ENCODE results near the gene IL17B. TPM values are rescaled to one million over a fixed set of nuclear protein-coding genes. Genes with fewer than 3 reads are reported as not detected.

Gene IL17B
- total and polyA plus RNA-seq, 2 of the 13 experiments (the other 11 are each of a cell fraction or from before 2014, with no cell fraction given): 0.29 to 2.6 TPM

DNA sequence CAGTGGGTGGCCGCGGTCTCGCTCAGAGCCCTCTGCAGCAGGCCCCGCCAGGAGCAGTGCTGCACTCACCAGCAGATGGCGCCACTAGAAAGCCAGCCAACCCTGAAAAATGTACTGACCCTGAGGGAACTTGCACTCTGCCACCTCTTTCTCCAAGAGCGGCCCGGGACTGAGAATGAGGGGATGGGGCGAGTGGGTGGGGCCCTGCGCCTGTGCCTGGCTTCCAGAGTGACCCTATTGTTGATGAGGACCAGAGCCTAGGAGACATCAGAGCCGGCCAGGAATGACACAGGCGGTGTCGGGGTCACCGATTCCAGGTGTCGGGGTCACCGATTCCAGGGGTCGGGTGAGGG, 2.9 kb upstream of the IL17B start:
- BruUV-seq (replicated peaks): no TSS peak
- Histone ChIP-seq H2AFZ (ENCODE audit: low read length) (no peak overlapping the region), H3K79me2 (ENCODE audit: insufficient read depth, low read length) (no peaks in the 10 kb centered on the region), H3K36me3 (replicated peaks in 1 of 2; ENCODE audit: control insufficient read depth in 1 of 2, insufficient read depth in 2 of 2, low read length in 2 of 2) (no peaks in the 10 kb centered on the region), H3K4me2 (ENCODE audit: low read depth, low read length) (peak overlapping the region; percentile 87), H3K4me1 (ENCODE audit: insufficient read depth, low read length) (peaks cover 74% of the 10 kb centered on the region), H3K9ac (ENCODE audit: insufficient read depth, low read depth, low read length) (peak overlapping the region; percentile 74), H4K20me1 (ENCODE audit: insufficient read depth, low read length) (no peaks in the 10 kb centered on the region), H3K9me3 (ENCODE audit: low read length) (no peaks in the 10 kb centered on the region), H3K27me3 (ENCODE audit: control insufficient read depth in 1 of 2, insufficient read depth in 2 of 2, low read length in 2 of 2) (peaks cover 3 to 5% of the 10 kb centered on the region in 2 experiments; a peak in 2 of 5 replicates), H3K27ac (ENCODE audit: extremely low read length, insufficient read depth, low read length) (no peak overlapping the region), H3K4me3 (replicated peaks in 1 of 3; ENCODE audit: insufficient read depth in 1 of 3, low read depth in 2 of 3, low read length in 3 of 3) (peak overlapping the region in 1 of 3 experiments; percentile 70; a peak in 3 of 6 replicates)
- in situ Hi-C loops (cut with HindIII; ENCODE audit: extremely low pct_ligation_motif_present, low pct_unique_long_range_greater_than_20kb): loop anchor here (10.0 kb wide), 1 partner anchor 53 kb away; no protein-coding TSS in a partner anchor
- 33% methylated on average over 11 of the region's 16 CpGs for WGBS (ENCODE audit: low lambda C conversion rate)
- ChIA-PET POLR2A (interaction anchor here (1.2 kb wide), 1 partner anchor 61 kb away, joined by 3 read pairs; no protein-coding TSS in a partner anchor), CTCF (ENCODE audit: low intra/inter-chr PET ratio, low total read pairs) (interaction anchor here (1.1 to 3.4 kb wide), 5 partner anchors 41 to 183 kb away, joined by 3 to 35 read pairs (median 14); no protein-coding TSS in a partner anchor)
- peak; percentile 84 for ATAC-seq
- peak; percentile 52 for DNase-seq (ENCODE audit: low spot score)
- peak; percentile 52 for FAIRE-seq
- intact Hi-C loops (cut with micrococcal nuclease; ENCODE audit: unreplicated experiment): loop anchor here (1.0 kb wide), 2 partner anchors 52 to 182 kb away; no protein-coding TSS in a partner anchor
- TF ChIP-seq, protein P1, sequence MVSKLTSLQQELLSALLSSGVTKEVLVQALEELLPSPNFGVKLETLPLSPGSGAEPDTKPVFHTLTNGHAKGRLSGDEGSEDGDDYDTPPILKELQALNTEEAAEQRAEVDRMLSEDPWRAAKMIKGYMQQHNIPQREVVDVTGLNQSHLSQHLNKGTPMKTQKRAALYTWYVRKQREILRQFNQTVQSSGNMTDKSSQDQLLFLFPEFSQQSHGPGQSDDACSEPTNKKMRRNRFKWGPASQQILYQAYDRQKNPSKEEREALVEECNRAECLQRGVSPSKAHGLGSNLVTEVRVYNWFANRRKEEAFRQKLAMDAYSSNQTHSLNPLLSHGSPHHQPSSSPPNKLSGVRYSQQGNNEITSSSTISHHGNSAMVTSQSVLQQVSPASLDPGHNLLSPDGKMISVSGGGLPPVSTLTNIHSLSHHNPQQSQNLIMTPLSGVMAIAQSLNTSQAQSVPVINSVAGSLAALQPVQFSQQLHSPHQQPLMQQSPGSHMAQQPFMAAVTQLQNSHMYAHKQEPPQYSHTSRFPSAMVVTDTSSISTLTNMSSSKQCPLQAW (CRISPR knock-in tag; IDR thresholded peaks at IDR 0.05): peak; percentile 58; the same call in 1 of the 2 replicates
- TF ChIP-seq FOXP1 (IDR thresholded peaks at IDR 0.05) (no peak), FOXP1 (CRISPR knock-in tag; IDR thresholded peaks at IDR 0.05) (no peak), ETV5 (CRISPR knock-in tag; IDR thresholded peaks at IDR 0.05; ENCODE audit: borderline replicate concordance) (0 out of 2 replicates have a peak, but pooled peaks have one; percentile 21), ZFP36L1 (CRISPR knock-in tag; IDR thresholded peaks at IDR 0.05) (no peak), YEATS4 (CRISPR knock-in tag; IDR thresholded peaks at IDR 0.05; ENCODE audit: borderline replicate concordance) (peak; percentile 24; the same call in 1 of the 2 replicates), HMGXB4 (CRISPR knock-in tag; IDR thresholded peaks at IDR 0.05; ENCODE audit: borderline replicate concordance in 1 of 2, low read depth in 1 of 2) (peak; percentile 65 to 79; a peak in 3 of 4 replicates), RFXAP (CRISPR knock-in tag; IDR thresholded peaks at IDR 0.05; ENCODE audit: borderline replicate concordance) (no peak), TRIM24 (CRISPR knock-in tag; IDR thresholded peaks at IDR 0.05) (no peak), ZNF607 (CRISPR knock-in tag; IDR thresholded peaks at IDR 0.05; ENCODE audit: borderline replicate concordance) (peak; percentile 60), ZMYM3 (CRISPR knock-in tag; IDR thresholded peaks at IDR 0.05) (peak; percentile 10; the same call in 1 of the 2 replicates), ZNF883 (CRISPR knock-in tag; IDR thresholded peaks at IDR 0.05; ENCODE audit: not compliant biosample characterization) (no peak), RXRA (CRISPR knock-in tag; IDR thresholded peaks at IDR 0.05) (peak; percentile 30; the same call in 1 of the 2 replicates), LCORL (IDR thresholded peaks at IDR 0.05) (no peak), LCORL (CRISPR knock-in tag; IDR thresholded peaks at IDR 0.05) (peak; percentile 49; the same call in 1 of the 2 replicates), NRL (CRISPR knock-in tag; IDR thresholded peaks at IDR 0.05; ENCODE audit: borderline replicate concordance) (peak; percentile 46; the same call in 1 of the 2 replicates), FOXM1 (CRISPR knock-in tag; IDR thresholded peaks at IDR 0.05) (no peak), SMAD1 (CRISPR knock-in tag; IDR thresholded peaks at IDR 0.05; ENCODE audit: borderline replicate concordance, low read depth) (no peak), ZNF878 (CRISPR knock-in tag; IDR thresholded peaks at IDR 0.05) (no peak), SAP130 (CRISPR knock-in tag; IDR thresholded peaks at IDR 0.05; ENCODE audit: low read depth) (peak; percentile 27; the same call in 1 of the 2 replicates), ZNF747 (CRISPR knock-in tag; IDR thresholded peaks at IDR 0.05; ENCODE audit: borderline replicate concordance) (no peak)
- TF ChIP-seq, protein P2, sequence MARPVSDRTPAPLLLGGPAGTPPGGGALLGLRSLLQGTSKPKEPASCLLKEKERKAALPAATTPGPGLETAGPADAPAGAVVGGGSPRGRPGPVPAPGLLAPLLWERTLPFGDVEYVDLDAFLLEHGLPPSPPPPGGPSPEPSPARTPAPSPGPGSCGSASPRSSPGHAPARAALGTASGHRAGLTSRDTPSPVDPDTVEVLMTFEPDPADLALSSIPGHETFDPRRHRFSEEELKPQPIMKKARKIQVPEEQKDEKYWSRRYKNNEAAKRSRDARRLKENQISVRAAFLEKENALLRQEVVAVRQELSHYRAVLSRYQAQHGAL (CRISPR knock-in tag; IDR thresholded peaks at IDR 0.05; ENCODE audit: not compliant biosample characterization): peak; percentile 53
